Measurements from ENCODE around the gene TTC16.
A peak's percentile ranks its signal among the peaks of the same experiment; 100 is the strongest.

Gene TTC16

DNA sequence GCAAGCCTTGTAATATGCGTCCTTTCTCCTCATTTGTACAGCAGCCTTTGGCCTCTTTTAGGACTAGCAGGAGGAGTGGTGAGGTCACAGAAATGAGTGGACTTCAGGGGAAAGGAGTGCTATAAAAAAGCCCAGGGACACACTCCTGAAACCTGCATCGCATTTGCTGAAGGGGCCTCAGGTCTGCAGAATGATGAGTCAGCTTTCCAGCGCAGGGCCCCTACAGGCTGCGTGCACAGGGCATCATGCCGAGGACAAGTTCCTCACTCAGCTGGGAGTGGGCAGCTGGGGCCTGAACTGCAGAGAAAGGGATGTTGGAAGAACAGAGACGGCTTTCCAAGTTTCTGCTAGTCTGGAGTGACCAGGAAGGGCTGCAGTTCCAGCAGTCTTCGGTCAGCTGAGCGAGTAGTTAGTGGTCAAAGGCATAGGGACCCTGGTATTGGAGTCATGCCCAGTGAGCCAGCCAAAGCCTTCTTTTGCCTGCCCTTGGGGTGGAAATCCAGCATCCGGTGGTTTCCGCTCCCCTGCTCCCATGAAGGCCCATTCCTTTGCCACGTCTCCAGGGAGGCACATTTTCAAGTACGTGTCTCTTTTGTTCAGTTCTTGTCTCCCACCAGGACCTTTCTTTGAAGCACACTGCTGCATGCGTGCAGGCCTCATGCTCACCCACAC lies 26.4 kb upstream of the TTC16 start:
- no peak overlapping the region for H3K4me3 ChIP-seq (ENCODE audit: low read depth, low read length)
- TF ChIP-seq, protein P1, sequence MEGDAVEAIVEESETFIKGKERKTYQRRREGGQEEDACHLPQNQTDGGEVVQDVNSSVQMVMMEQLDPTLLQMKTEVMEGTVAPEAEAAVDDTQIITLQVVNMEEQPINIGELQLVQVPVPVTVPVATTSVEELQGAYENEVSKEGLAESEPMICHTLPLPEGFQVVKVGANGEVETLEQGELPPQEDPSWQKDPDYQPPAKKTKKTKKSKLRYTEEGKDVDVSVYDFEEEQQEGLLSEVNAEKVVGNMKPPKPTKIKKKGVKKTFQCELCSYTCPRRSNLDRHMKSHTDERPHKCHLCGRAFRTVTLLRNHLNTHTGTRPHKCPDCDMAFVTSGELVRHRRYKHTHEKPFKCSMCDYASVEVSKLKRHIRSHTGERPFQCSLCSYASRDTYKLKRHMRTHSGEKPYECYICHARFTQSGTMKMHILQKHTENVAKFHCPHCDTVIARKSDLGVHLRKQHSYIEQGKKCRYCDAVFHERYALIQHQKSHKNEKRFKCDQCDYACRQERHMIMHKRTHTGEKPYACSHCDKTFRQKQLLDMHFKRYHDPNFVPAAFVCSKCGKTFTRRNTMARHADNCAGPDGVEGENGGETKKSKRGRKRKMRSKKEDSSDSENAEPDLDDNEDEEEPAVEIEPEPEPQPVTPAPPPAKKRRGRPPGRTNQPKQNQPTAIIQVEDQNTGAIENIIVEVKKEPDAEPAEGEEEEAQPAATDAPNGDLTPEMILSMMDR (conservative IDR thresholded peaks at IDR 0.05; ENCODE audit: low read depth, low read length), result no peak
- no peak for DNase-seq (ENCODE audit: low read depth)

DNA sequence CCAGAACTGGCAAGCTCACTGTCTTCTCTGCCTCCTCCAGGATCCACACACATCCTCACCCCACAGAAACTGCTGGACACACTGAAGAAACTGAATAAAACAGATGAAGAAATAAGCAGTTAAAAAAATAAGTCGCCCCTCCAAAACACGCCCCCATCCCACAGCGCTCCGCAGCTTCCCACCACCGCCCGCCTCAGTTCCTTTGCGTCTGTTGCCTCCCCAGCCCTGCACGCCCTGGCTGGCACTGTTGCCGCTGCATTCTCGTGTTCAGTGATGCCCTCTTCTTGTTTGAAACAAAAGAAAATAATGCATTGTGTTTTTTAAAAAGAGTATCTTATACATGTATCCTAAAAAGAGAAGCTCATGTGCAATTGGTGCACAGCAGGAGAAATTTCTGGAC lies 25.1 kb upstream of the TTC16 start:
- DNase-seq (ENCODE audit: low read depth), result no peak
- no peak overlapping the region for H3K4me3 ChIP-seq (ENCODE audit: low read depth, low read length)
- TF ChIP-seq, protein P1 (conservative IDR thresholded peaks at IDR 0.05; ENCODE audit: low read depth, low read length), result no peak

DNA sequence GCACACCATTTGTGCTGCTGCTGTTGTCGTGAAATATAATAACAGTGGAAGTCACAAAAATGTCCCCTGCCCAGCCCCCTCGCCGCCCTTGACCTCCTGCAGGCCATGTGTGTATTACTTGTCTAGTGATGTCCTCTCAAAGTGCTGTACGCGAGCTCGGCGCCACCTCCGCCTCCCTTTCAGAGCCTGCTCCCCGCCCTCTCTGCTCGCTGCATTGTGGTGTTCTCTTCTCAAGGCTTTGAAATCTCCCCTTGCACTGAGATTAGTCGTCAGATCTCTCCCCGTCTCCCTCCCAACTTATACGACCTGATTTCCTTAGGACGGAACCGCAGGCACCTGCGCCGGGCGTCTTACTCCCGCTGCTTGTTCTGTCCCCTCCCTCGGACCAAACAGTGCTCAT lies 23.8 kb upstream of the TTC16 start:
- TF ChIP-seq, protein P1 (conservative IDR thresholded peaks at IDR 0.05; ENCODE audit: low read depth, low read length), result no peak
- no peak for DNase-seq (ENCODE audit: low read depth)
- no peak overlapping the region for H3K4me3 ChIP-seq (ENCODE audit: low read depth, low read length)

DNA sequence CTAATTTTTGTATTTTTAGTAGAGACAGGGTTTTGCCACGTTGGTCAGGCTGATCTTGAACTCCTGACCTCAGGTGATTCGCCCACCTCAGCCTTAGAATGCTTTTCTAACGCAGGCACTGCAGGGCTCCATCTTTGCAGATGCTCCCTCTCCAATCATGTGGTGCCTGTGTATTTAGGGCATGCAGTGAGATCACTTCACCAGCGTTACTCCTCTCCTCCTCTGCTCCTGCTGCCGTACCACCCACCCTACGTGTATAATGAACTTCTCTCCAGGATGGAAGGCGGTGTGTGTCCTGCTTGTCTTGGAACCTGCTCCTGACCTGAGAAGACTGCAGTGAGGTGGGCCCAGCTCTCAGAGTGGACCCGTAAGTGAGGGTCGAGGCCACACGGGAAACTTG lies 22.7 kb upstream of the TTC16 start:
- TF ChIP-seq, protein P1 (conservative IDR thresholded peaks at IDR 0.05; ENCODE audit: low read depth, low read length), result no peak
- DNase-seq (ENCODE audit: low read depth), result no peak
- no peak overlapping the region for H3K4me3 ChIP-seq (ENCODE audit: low read depth, low read length)

DNA sequence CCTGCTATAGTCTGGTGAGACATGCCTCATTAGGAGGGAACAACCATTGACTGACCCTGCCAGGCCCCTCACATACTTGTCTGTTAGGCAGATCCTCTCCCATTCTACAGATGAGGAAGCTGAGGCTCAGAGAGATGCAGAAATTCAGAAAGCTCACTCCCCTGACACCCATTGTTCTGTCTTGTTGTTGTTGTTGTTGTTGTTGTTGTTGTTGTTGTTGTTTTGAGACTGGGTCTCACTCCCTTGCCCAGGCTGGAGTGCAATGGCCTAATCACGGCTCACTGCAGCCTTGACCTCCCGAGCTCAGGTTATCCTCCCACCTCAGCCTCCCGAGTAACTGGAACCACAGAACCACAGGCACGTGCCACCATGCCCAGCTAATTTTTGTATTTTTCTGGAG lies 22.2 kb upstream of the TTC16 start:
- no peak overlapping the region for H3K4me3 ChIP-seq (ENCODE audit: low read depth, low read length)
- no peak for DNase-seq (ENCODE audit: low read depth)
- TF ChIP-seq, protein P1 (conservative IDR thresholded peaks at IDR 0.05; ENCODE audit: low read depth, low read length), result no peak

DNA sequence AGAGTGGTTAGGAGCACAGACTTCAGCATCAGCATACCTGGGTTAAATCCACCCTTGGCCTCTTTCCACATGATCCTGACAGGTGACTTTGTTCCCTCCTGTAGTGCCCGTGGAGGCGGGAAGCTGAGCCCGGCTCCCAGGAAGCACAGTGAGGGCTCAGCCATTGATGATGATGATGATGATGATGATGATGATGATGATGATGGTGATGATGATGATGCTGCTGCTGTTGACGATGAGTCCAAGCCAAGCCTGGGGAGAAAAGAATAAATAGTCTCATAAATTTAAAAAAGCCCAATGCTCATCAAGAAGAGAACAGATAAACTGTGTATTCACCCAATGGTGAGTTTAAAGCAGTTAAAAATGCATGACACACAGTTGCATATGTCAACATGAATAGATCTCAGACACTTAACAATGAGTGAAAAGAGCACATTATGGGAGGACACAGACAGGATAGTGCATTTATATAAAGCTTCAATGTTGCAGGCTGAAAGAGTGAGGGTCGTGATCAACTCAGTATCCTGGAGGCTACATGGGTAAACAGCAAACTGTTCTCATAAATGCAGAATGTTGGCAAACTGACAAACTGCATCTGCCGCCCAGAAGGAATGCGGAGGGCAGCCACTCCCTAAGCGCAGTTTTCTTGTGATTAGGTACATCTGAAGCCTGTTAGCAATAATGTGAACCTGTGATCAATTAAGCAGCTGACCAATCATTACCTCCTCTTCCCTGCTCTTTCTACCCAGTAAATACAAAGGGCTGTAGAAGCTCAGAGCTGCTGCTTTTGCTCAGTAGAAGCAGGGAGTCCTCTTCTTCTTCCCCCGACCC lies 20.8 kb upstream of the TTC16 start:
- peak; percentile 23 for DNase-seq (ENCODE audit: low read depth)
- TF ChIP-seq, protein P1 (conservative IDR thresholded peaks at IDR 0.05; ENCODE audit: low read depth, low read length), result no peak
- H3K4me3 ChIP-seq (ENCODE audit: low read depth, low read length), result no peak overlapping the region

Data from choroid plexus epithelial cell (primary cell).